NCI-H2196 treated with DMSO at 0.1 percent for 48 hours (cell line): ENCODE data around the gene MYH7.
A peak's percentile ranks its signal among the peaks of the same experiment; 100 is the strongest.
"Not testable (repeated sequence)": the region's sequence is repeated elsewhere in the genome, so short reads cannot be mapped to it uniquely, and the experiment has no call there.

Source experiments
- DNase-seq: peaks from one replicate; lab custom pipeline; 2025; ENCODE audit not compliant: unreplicated experiment; lab: John Stamatoyannopoulos, UW

Gene MYH7

DNA sequence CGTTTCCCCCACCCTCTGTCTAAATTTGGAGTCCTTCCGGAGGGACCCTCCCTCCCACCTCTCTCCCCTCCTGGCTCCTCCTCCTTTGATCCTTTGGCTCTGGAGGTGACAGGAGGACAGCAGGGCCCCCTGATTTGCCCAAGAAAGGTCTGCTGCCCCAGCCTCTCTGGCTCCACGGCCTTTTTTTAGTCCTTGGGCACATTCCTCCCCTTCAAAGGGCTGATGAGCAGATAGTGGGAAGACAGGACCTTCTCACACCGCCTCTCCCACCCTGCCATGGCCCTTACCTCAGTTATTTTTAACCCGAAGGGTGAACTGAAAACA is 27.2 kb downstream of the MYH7 start:
- DNase-seq = no peak

- no peak for DNase-seq
Observed at GRCh38 chr14:23407516-23408306, 27.7 kb downstream of the MYH7 start, which contains the start of gene MYH6. TSS of gene MYH6 (minus strand) at chr14:23408273. CDS start at chr14:23407223, 1,050 bp downstream.

DNA sequence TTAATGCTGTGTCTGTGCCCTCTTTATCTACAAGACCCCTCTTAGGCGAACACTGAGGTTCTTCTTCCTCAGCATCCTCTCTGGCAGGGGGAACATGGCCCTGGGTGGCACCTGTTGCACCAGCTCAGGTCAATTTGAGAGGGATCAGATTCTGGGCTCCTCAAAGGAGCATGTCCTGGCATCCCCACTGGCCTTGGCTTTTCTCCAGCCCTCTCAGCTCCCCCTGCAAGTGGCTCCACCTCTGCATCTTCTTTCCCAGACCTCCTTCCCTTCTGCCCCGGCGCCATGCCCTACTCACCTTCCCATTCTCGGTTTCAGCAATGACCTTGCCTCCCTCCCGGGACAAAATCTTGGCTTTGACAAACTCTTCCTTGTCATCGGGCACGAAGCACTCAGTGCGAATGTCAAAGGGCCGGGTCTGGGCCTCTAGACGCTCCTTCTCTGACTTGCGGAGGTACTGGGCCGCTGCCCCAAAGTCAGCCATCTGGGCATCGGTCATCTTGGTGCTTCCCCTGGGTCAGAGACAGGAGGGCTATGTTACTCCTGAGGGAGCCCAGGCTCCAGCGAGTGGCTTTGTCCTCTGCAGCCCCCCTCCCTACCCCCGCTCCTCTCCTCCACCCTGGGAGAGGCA is 28.6 kb downstream of the MYH7 start:
- no peak for DNase-seq

- DNase-seq = no peak
Observed at GRCh38 chr14:23406244-23406643, 29.2 kb downstream of the MYH7 start.

DNA sequence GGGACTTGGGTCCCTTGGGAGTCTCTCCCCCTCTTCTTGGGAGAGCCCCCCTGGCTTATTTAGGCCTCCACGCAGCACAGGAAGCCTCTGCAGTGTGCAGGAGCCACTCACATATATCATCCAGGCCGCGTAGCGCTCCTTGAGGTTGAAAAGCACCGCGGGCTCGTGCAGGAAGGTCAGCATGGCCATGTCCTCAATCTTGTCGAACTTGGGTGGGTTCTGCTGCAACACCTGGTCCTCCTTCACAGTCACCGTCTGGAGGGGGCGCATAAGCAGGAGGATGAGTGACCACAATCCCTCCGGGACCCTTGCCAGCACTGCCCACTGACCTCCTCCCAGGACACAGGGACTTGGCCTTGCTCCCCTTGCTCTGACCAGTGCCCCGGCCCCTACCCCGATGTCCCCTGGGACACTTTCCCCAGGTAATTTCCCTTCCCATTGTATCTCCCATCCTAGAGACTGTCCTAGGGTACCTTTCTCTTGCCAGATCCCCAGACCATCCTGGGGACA is 29.9 kb downstream of the MYH7 start:
- DNase-seq = no peak

DNA sequence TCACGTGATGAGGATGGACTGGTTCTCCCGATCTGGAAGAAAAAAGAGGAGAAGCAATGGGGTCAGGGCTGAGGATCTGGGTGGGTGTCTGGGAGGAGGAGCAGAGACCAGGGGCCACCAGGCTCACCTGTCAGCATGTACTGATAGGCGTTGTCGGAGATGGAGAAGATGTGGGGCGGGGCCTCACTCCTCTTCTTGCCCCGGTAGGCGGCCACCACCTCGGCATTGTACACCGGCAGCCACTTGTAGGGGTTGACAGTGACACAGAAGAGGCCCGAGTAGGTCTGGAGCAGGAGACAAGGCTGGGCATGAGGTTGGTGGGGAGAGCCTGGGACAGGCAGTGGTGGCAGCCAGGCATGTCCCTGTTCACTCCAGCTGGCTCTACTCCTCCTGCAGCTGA is 30.4 kb downstream of the MYH7 start:
- no peak for DNase-seq

DNA sequence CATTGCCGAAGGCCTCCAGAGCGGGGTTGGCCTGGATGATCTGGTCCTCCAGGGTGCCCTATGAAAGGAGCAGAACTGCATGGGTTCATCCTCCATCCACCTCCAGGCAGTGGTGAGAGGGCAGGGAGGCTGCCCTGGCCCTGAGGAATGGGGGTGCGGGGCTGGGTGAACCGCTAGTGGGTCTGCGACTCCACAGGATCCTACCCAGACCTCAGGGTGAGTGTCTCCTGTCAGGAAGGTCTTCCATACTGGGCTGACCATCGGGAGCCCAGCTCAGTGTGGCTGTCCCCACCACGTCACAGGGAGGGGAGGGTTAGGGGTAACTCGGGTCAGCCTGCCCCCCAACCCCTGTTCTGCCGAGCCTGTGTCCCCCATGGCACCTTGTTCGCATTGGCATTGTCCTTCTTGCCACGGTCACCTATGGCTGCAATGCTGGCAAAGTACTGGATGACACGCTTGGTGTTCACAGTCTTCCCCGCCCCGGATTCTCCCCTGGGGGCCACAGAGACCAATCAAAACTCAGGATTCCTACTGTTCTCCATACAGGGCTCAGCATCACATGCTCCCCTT is 31.0 kb downstream of the MYH7 start:
- no peak for DNase-seq

DNA sequence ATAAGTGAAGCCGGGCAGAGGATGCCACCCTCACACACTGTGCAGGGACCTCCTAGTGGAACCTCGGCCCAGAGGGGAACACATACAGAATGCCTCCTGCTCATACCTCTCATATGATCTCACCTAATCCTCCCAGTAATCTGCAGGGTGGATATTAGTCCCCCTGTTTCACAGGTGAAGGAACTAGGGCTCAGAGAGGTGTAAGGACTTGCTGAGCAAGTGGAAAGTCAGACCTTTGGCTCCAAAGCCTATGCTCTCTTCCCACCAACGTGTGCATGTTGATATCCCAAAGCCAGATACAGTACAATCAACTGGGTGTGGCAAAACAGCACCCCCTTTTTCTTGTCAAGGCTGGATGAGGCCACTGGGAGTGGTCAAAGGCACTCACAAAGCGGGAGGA is 31.6 kb downstream of the MYH7 start:
- DNase-seq = no peak

DNA sequence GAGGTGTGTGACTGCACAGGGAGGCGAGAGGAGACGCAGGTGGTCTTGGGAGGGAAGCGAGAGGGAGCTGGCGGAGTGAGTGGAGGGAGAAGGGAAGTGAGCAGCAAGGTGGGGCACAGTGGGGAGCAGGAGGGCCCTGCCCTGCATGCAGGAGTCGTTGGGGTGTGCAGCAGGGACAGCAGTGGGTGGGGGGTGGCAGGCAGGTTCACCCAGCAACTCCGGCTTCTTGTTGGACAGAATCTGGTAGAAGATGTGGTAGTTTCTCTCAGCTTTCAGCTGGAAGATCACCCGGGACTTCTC is 32.4 kb downstream of the MYH7 start:
- DNase-seq = no peak

DNA sequence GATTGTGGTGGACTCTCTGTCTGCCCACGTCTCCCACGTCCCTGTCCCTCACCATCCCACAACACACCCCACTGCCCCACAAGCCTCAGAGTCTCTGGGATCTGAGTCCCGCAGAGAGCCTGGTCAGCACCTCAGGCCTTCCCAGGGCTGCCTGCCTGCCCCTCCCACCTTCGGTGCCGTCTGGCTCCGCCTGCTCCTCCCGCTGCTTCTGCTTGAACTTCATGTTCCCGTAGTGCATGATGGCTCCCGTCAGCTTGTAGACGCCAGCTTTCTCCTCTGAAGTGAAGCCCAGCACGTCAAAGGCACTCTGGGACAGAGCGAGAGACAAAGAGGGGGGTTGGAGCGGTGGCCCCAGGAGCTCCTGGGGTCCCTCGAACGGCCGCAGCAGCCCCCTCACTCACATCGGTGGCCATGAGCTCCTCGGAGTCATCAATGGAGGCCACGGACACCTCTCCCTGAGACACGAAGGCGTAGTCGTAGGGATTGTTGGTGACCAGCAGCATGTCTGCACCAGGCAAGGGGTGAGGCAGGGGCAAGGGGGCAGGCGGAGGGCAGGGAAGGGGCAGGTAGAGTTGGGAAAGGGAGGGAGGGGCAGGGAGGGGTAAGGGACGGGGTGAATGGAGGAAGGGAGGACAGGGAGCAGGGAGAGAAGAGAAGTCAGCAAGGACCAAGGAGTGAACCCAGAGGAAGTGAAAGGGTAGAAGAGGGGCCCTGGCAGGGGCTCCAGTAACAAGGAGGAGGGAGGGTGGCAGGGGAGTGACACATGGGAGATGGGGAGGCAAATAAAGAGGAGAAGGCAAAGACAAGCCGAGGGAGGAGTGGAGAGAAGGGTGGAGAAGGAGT is 32.9 kb downstream of the MYH7 start:
- no peak for DNase-seq

DNA sequence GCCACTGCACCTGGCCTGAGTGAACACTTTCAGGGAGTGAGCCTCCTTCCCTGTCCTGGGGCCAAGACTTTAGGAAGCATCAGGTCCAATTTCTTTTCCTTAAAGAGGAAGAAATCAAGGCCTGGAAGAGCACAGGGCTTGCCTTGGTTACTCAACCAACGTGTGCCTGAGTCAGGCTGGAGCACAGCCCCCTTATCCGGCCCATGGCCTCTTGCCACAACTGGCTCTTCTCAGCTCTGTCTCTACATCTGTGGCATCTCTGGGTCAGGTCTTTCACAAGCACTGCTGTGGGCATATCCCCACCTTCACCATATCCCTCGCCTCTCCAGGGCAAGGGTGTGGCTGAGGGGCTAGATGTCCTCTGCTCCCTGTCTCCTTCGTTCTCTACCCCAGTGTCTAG is 34.2 kb downstream of the MYH7 start:
- DNase-seq = no peak

DNA sequence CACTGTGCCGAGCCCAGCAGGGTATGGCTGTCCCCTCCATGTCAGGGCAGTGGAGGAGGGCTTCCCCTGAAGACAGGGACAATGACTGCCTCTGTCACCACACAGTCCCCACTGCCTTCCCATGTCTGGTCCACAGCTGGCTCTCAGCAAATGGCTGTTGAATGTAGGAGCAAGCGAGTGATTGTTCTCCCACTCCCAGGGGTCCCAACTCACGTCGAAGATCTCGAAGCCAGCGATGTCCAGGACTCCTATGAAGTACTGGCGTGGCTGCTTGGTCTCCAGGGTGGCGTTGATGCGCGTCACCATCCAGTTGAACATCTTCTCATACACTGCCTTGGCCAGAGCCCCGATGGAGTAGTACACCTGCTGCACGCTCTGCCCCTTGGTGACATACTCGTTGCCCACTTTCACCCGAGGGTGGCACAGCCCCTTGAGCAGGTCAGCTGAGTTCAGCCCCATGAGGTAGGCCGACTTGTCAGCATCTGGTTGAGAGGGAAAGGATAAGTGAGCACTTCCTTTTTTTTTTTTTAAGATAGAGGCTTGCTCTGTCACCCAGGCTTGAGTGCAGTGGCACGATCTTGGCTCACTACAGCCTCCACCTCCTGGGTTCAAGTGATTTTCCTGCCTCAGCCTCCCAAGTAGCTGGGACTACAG is 34.8 kb downstream of the MYH7 start:
- not testable (repeated sequence) for DNase-seq

DNA sequence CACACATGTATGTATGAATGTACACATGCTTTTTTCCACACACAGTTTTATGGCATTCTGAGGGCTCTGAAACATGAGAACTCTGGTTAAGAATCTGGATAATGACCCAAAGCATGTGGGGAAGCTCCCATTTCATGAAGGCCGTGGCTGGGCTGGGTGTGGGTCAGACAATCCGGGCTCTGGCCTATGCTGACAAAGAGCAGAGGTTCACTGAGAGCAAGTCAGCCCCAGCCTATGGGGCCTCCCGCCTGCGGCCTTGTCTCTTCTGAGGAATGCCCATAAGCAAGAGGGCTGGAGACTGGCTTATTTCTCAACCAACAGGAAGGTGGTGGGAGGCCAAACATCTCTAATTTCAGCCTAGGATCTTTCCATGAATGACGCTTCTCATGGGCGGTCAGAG is 35.9 kb downstream of the MYH7 start:
- no peak for DNase-seq

GRCh38 chr14:23399136-23399535 is 36.3 kb downstream of the MYH7 start:
- no peak for DNase-seq

DNA sequence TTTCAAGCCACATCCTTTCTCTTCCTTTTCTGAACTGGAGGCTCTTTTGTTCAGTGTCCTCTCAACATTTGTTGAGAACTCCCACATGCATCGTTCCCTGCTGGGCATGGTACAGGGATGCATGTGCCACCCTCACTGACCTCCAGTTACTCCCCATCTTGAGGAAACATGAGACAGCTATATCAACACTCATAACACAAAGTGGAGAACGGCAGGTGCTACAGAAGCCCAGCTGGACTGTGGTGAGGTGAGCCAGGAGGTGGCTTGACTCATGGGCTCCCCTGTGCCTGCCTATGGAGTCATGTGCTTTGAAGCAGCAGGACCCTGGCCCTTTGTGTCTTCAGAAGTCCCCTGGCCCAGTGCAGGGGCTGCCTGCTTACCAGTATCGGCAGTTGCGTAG is 37.1 kb downstream of the MYH7 start:
- DNase-seq = peak; percentile 92

DNA sequence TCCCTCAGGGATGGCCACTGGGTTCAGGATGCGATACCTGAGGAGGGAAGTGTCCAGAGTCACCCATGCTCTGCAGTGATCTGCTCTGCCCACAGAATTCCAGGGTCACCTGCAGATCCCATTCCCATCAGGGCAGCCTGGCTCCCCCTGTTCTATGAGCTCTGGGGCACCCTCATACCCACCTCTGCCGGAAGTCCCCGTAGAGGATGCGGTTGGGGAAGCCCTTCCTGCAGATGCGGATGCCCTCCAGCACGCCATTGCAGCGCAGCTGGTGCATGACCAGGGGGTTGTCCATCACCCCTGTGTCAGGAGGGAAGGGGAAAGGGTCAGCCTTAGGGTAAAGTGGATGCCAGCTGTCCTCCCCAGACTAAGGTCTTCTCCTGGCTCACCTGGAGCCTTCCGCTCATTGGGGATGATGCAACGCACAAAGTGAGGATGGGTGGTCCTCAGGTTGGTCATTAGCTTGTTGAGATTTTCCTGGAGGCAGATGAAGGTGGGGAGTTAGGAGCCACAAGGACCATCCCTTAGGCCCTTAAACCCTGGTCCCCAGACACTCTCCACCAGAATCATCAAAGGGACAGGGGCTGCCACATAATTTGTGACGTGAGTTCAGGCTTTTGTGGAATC is 38.6 kb downstream of the MYH7 start:
- DNase-seq = no peak

DNA sequence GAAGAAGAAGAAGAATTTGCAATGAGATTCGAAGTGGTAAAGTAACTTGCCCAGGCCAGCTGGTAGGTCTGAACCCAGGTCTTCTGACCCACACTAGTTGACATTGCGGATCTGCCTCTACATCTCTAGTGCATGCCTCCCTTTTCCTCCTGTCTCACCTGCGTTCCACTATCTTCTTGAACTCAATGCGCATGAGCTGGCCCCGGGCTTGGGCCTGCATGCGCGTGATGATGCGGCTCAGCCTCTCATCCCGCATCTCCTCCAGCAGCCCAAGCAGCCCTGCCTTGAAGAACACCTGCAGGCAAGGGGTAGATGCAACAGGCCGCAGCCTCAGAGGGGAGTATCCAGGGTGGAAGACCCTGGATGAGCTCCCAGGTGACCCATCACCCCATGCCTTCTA is 39.3 kb downstream of the MYH7 start:
- no peak for DNase-seq

DNA sequence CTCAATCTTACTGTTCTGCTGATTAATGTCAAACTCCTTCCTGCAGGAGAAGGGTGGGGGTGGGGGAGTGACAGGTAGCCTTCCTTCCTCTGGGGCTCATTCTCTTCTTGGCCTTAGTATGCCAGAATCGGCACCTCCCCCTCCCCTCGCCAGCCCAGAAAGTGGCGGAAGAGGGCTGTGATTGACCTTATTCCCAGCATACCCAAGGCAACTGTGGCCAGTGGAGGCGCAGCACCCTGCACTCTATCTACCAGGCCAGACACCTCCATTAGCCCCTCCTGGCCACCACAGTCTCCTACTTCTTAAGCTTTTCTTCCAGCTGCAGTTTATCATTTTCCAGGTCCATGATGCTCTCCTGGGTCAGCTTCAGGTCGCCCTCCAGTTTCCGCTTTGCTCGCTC is 42.8 kb downstream of the MYH7 start:
- DNase-seq = no peak

- not testable (repeated sequence) for DNase-seq
Observed at GRCh38 chr14:23389871-23390270, 45.6 kb downstream of the MYH7 start.

DNA sequence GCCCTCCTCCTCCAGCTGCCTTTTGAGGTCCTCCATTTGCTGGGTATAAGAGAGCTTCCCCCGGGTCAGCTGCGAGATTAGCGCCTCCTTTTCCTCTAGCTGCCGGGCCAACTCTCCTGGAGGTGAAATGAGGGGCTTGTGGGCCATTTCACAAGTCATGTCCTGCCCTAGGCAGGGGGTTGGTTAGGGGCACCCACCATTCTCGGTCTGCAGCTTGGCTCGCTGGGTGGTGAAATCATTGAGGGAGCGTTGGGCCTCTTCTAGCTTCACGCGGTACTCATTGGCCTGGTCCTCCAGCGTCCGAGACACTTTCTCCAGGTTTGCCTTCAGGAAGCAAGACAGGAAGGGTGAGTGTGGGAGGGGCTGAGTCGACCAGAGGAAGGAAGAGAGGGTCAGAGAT is 46.1 kb downstream of the MYH7 start:
- no peak for DNase-seq

DNA sequence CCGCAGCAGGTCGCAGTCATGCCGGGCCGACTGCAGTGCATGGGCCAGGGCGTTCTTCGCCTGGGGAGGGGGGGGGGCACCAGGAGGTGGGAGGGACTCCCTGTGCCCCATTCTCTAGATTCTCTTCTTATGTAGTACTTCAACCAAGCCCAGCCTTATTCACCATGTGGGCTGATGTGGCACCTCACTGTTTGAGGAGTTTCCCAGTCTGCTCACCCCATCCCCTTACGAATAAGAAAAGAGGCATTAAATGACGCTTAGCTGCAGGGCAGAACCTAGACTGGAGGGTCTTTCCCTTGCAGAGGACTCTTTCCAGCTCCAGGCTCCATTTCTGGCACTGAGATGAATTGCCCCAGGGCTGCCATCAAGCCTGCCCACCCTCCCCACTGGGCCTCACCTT is 46.5 kb downstream of the MYH7 start:
- DNase-seq = no peak
